GM23248 (cell line): ENCODE results near the gene RGL1. TPM values are rescaled to one million over a fixed set of nuclear protein-coding genes. Genes with fewer than 3 reads are reported as not detected.

Experiments
- DNase-seq: peaks from one replicate; pipeline ENCODE4 v3.0.0-alpha.2; 2015
- H2AFZ ChIP-seq: fragments of 200-600 bp; sonication (generic); 2 replicates; pipeline ENCODE4 v1.6.1; 2016; ENCODE audit warnings: antibody characterized with exemption
- H3F3A ChIP-seq: fragments of 200-600 bp; sonication (generic); 2 replicates; pipeline ENCODE4 v1.6.1; 2016; ENCODE audit warnings: mild to moderate bottlenecking, antibody characterized with exemption, mixed run types; ENCODE audit not compliant: insufficient read depth
- H3K27ac ChIP-seq: fragments of 200-600 bp; sonication (generic); 2 replicates; pipeline ENCODE4 v1.5.1; 2016; ENCODE audit warnings: mild to moderate bottlenecking
- H3K27me3 ChIP-seq: fragments of 200-600 bp; sonication (generic); replicated peaks from 2 replicates; pipeline ENCODE4 v1.6.1; 2016; ENCODE audit warnings: mild to moderate bottlenecking; ENCODE audit not compliant: insufficient read depth
- H3K36me3 ChIP-seq: fragments of 200-600 bp; sonication (generic); 2 replicates; pipeline ENCODE4 v1.6.1; 2016; ENCODE audit warnings: low read depth, mild to moderate bottlenecking
- H3K4me1 ChIP-seq: fragments of 200-600 bp; sonication (generic); 2 replicates; pipeline ENCODE4 v1.6.1; 2016; ENCODE audit warnings: mild to moderate bottlenecking; ENCODE audit not compliant: insufficient read depth
- H3K4me2 ChIP-seq: fragments of 200-600 bp; sonication (generic); one replicate; pipeline ENCODE4 v1.6.1; 2016; ENCODE audit warnings: mild to moderate bottlenecking; ENCODE audit not compliant: unreplicated experiment
- H3K4me3 ChIP-seq: fragments of 200-600 bp; sonication (generic); 2 replicates; pipeline ENCODE4 v1.5.1; 2016; ENCODE audit warnings: mild to moderate bottlenecking
- H3K79me2 ChIP-seq: fragments of 200-600 bp; sonication (generic); 2 replicates; pipeline ENCODE4 v1.6.1; 2016; ENCODE audit warnings: mild to moderate bottlenecking; ENCODE audit not compliant: insufficient read depth
- H3K9ac ChIP-seq: fragments of 200-600 bp; sonication (generic); 2 replicates; pipeline ENCODE4 v1.6.1; 2016; ENCODE audit warnings: mild to moderate bottlenecking
- H3K9me2 ChIP-seq: fragments of 200-600 bp; sonication (generic); 2 replicates; pipeline ENCODE4 v1.6.1; 2016; ENCODE audit warnings: mixed run types, mild to moderate bottlenecking, moderate library complexity; ENCODE audit not compliant: insufficient read depth
- H3K9me3 ChIP-seq: fragments of 200-600 bp; sonication (generic); one replicate; pipeline ENCODE4 v1.6.1; 2017; ENCODE audit warnings: low read depth
- H4K20me1 ChIP-seq: fragments of 200-600 bp; sonication (generic); 2 replicates; pipeline ENCODE4 v1.6.0; 2016; ENCODE audit not compliant: insufficient read depth
- EZH2 ChIP-seq: fragments of 200-600 bp; sonication (generic); IDR thresholded peaks from 2 replicates; pipeline ENCODE4 v1.6.1; 2018; ENCODE audit warnings: antibody characterized with exemption, mild to moderate bottlenecking; ENCODE audit not compliant: insufficient read depth, poor library complexity, severe bottlenecking
- EZH2phosphoT487 ChIP-seq: fragments of 200-600 bp; sonication (generic); IDR thresholded peaks from 2 replicates; pipeline ENCODE4 v1.6.1; 2018; ENCODE audit warnings: antibody characterized with exemption, moderate library complexity, mild to moderate bottlenecking, low read depth; ENCODE audit not compliant: insufficient read depth
- WGBS, 2 experiments: methylation state at CpG; one replicate each; pipeline ENCODE4 v1.1.6; 2015 to 2017; ENCODE audit warnings: low lambda C conversion rate in 2 of 2, low coverage in 1 of 2; ENCODE audit errors: missing lambda C conversion rate in 2 of 2; 5-methylcytosine and 5-hydroxymethylcytosine counted together
- in situ Hi-C: fragments of 300-500 bp; cut with MboI; formaldehyde crosslinking; loops from 2 replicates; pipeline ENCODE4 v1.15.0; 2020
- polyA plus RNA-seq: library from polyadenylated mRNA; unstranded; fragments of >200 nt; fragmentation: Nextera tagmentation; extraction: Ambion mirVana; gene quantifications from 2 replicates; pipeline ENCODE4 v1.2.1, GENCODE V29; 2016
- total RNA-seq: library from RNA; depleted of rRNA; stranded (reverse); fragments of >200 nt; shearing (Covaris generic); gene quantifications from 2 replicates; pipeline ENCODE4 v1.2.3, GENCODE V29; 2014

RGL1 gene
- total and polyA plus RNA-seq, 2 experiments from 2014 or later = 9.4 to 13.4 TPM

DNA sequence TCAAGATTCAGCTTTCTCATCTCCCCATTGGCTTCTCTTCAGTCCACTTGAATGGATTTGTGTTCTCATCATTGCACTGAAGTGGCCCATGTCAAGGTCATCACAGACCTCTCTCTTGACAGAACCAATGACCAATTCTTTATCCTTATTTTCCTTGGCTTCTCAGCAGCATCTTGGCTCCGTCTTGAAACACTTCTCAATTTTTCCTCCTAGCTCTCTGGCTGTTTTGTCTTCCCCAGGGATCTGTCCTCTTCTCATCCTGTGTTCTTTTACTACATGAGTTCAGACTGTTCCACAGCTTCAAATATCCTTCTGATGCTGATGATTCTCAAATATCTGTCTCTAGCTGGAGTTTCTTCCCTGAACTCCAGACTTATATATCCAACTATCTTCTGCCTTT is 154.0 kb downstream of the RGL1 start:
- H3K4me2 ChIP-seq = no peak overlapping the region
- no peak overlapping the region for H3K9ac ChIP-seq
- TF ChIP-seq EZH2 (no peak), EZH2phosphoT487 (no peak)
- no peaks in the 10 kb centered on the region for H3K9me2 ChIP-seq
- H4K20me1 ChIP-seq = no peaks in the 10 kb centered on the region
- no peak overlapping the region for H3K4me3 ChIP-seq
- no peaks in the 10 kb centered on the region for H3K27me3 ChIP-seq
- H3K9me3 ChIP-seq = no peaks in the 10 kb centered on the region
- peaks cover 9% of the 10 kb centered on the region for H3F3A ChIP-seq
- H2AFZ ChIP-seq = no peak overlapping the region
- in situ Hi-C loops = no loop called here
- no peaks in the 10 kb centered on the region for H3K79me2 ChIP-seq
- peaks cover 21% of the 10 kb centered on the region for H3K4me1 ChIP-seq
- no peak for DNase-seq
- no peaks in the 10 kb centered on the region for H3K36me3 ChIP-seq
- WGBS, 2 experiments = 69 to 83% methylated on average over 1 of the region's 1 CpG
- H3K27ac ChIP-seq = no peak overlapping the region

DNA sequence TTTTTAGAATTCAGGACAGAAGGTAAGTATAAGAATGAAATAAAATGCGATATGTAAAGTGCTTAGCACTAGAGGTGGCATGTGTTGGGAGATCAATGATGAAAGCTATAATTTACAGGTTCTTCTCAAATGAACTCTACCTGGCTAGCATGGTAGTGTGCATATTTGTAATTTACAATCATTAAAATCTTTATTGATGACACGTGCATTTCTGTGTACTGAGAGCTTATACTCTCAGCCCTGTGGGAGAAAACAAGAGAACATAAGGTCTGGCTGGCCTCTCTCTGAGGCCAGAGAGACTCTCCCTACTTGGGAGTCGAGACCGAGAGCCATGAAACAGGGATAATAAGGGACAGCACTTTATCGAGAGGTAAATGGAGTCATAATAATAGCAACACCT is 156.2 kb downstream of the RGL1 start:
- no peak overlapping the region for H2AFZ ChIP-seq
- no peaks in the 10 kb centered on the region for H3K79me2 ChIP-seq
- H3K36me3 ChIP-seq = no peaks in the 10 kb centered on the region
- H3K9me2 ChIP-seq = 0 out of 2 replicates have a peak, but pooled peaks cover 9% of the 10 kb centered on the region
- H3F3A ChIP-seq = peaks cover 4% of the 10 kb centered on the region
- H3K27ac ChIP-seq = no peak overlapping the region
- no peaks in the 10 kb centered on the region for H3K27me3 ChIP-seq
- in situ Hi-C loops = no loop called here
- no peak for TF ChIP-seq EZH2
- TF ChIP-seq EZH2phosphoT487 = no peak
- H3K4me3 ChIP-seq = no peak overlapping the region
- H3K9ac ChIP-seq = no peak overlapping the region
- no peak for DNase-seq
- no peaks in the 10 kb centered on the region for H4K20me1 ChIP-seq
- no peaks in the 10 kb centered on the region for H3K9me3 ChIP-seq
- peaks cover 21% of the 10 kb centered on the region for H3K4me1 ChIP-seq
- no peak overlapping the region for H3K4me2 ChIP-seq
- WGBS, 2 experiments = 70 to 72% methylated on average over 5 of the region's 5 CpGs

DNA sequence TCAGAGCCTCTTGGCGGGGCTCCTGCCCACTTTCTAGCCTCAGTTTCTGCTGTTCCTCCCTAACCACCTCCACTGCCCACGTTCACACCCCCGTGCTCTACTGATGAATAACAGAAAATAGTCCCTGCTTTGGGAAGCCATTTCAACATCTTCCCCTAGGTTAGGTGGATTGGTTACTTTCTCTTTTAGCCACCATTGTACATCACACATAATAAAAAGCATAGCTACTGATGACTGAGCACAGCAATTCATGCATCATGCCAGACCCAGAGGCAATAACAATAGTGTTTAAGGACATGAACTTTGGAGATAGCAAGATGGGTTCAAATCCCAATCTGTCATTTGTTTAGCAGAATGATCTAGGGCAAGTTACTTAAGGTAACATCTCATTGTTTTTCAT is 158.0 kb downstream of the RGL1 start:
- H3K36me3 ChIP-seq = no peaks in the 10 kb centered on the region
- no peak overlapping the region for H3K9ac ChIP-seq
- WGBS, 2 experiments = 92 to 97% methylated on average over 3 of the region's 3 CpGs
- H3K27ac ChIP-seq = no peak overlapping the region
- H3K27me3 ChIP-seq = no peaks in the 10 kb centered on the region
- H3K4me3 ChIP-seq = no peak overlapping the region
- no peaks in the 10 kb centered on the region for H3K9me3 ChIP-seq
- no peaks in the 10 kb centered on the region for H3F3A ChIP-seq
- H3K9me2 ChIP-seq = 0 out of 2 replicates have a peak, but pooled peaks cover 9% of the 10 kb centered on the region
- no peaks in the 10 kb centered on the region for H4K20me1 ChIP-seq
- H2AFZ ChIP-seq = no peak overlapping the region
- H3K79me2 ChIP-seq = no peaks in the 10 kb centered on the region
- peaks cover 10% of the 10 kb centered on the region for H3K4me1 ChIP-seq
- in situ Hi-C loops = no loop called here
- TF ChIP-seq EZH2 = no peak
- TF ChIP-seq EZH2phosphoT487 = no peak
- peak; percentile 24 for DNase-seq
- no peak overlapping the region for H3K4me2 ChIP-seq

DNA sequence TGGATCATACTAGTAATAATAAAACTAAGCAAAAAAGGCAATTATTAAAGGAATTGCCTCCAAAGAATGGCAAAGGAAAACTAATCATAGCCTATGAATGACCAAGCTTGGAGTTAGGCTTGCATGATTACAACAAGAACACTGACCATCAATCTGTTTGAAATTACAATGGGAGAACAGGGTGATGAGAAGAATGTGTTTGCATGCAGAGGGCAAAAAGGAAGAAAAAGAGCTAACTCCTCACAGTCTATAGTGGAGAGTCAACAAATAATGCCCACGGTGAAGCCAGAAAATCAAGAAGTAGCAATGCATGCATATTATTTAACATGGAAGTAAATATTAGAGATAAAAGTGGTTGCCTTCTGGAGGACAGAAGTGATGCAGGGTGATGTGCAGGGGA is 160.8 kb downstream of the RGL1 start:
- Histone ChIP-seq H3K9ac (no peak overlapping the region), H3K9me3 (no peaks in the 10 kb centered on the region), H3F3A (no peaks in the 10 kb centered on the region), H3K4me3 (no peak overlapping the region), H3K27ac (no peak overlapping the region), H3K4me2 (no peak overlapping the region), H3K4me1 (peaks cover 10% of the 10 kb centered on the region), H2AFZ (no peak overlapping the region), H3K79me2 (no peaks in the 10 kb centered on the region), H3K27me3 (no peaks in the 10 kb centered on the region), H3K36me3 (no peaks in the 10 kb centered on the region), H3K9me2 (0 out of 2 replicates have a peak, but pooled peaks cover 9% of the 10 kb centered on the region), H4K20me1 (no peaks in the 10 kb centered on the region)
- no peak for DNase-seq
- in situ Hi-C loops = no loop called here
- TF ChIP-seq EZH2phosphoT487 (no peak), EZH2 (no peak)
- 88 to 95% methylated on average over 1 of the region's 1 CpG for WGBS, 2 experiments

DNA sequence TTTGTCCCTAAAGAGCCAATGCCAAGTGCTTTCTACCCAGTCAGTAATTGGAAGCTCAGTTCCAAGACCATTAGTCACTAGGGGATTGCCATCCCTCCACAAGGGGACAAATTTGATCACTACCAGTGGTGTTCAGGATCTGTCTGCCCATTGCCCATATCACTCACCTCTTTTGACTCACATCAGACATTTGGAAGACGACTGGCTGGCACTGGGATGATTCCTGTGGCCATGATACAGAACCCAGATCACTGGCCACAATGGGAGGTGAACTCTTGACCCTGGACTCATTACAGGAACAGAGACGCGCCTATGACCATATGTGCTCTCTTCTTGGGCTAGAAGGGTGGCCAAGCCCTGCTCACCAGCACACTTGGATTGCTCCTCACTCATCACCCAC is 161.6 kb downstream of the RGL1 start:
- Histone ChIP-seq H3K27me3 (no peaks in the 10 kb centered on the region), H3K9me3 (no peaks in the 10 kb centered on the region), H3K9ac (no peak overlapping the region), H2AFZ (no peak overlapping the region), H3K27ac (no peak overlapping the region), H3K4me1 (peaks cover 8% of the 10 kb centered on the region), H3K4me3 (no peak overlapping the region), H3F3A (no peaks in the 10 kb centered on the region), H3K4me2 (no peak overlapping the region), H3K9me2 (0 out of 2 replicates have a peak, but pooled peaks cover 9% of the 10 kb centered on the region), H3K36me3 (no peaks in the 10 kb centered on the region), H4K20me1 (no peaks in the 10 kb centered on the region), H3K79me2 (no peaks in the 10 kb centered on the region)
- DNase-seq = no peak
- WGBS, 2 experiments = 86% methylated on average over 3 of the region's 3 CpGs
- no peak for TF ChIP-seq EZH2
- TF ChIP-seq EZH2phosphoT487 = no peak
- in situ Hi-C loops = no loop called here
